Gastrocnemius medialis (tissue), 4 donors: ENCODE results near the gene HGFAC.

ENCODE experiments used
- CTCF ChIP-seq, 5 experiments: fragments of 450-650 bp in 3 of 5; fragments of 200-600 bp in 2 of 5; sonication (generic) in 2 of 5; IDR thresholded peaks in 4 of 5; conservative IDR thresholded peaks in 1 of 5; 1 replicate in 4 of 5; 2 replicates in 1 of 5; pipeline ENCODE4 v1.5.1; 2016 to 2019; ENCODE audit warnings: antibody characterized with exemption in 5 of 5, mild to moderate bottlenecking in 3 of 5, moderate library complexity in 3 of 5
- POLR2A ChIP-seq, 2 donors: fragments of 450-650 bp; IDR thresholded peaks; one replicate each; pipeline ENCODE4 v1.6.1; 2017; ENCODE audit warnings: antibody characterized with exemption in 2 of 2, mild to moderate bottlenecking in 2 of 2, moderate library complexity in 2 of 2

- TF ChIP-seq CTCF (IDR thresholded peaks at IDR 0.05 in 4 of 5, conservative IDR thresholded peaks at IDR 0.05 in 1 of 5) (no peak), POLR2A (IDR thresholded peaks at IDR 0.05) (no peak)
Observed at GRCh38 chr4:3460926-3461325, 19.2 kb downstream of the HGFAC start.
